H1 (cell line): Measurements from ENCODE around the gene MUS81. TPM values are rescaled to one million over a fixed set of nuclear protein-coding genes. Genes with fewer than 3 reads are reported as not detected.

Experiments used
- CTCF ChIA-PET: fragments of 300-600 bp; sonication (Branson Sonifier 250); formaldehyde crosslinking; loops from one replicate; lab custom pipeline; 2021; ENCODE audit not compliant: partially characterized antibody; lab: Charles Lee
- POLR2A ChIA-PET: fragments of 300-600 bp; sonication (Branson Sonifier 250); formaldehyde crosslinking; loops from one replicate; lab custom pipeline; 2021; ENCODE audit warnings: inconsistent platforms; ENCODE audit not compliant: partially characterized antibody; lab: Charles Lee
- DNase-seq, 2 experiments: peaks; one replicate each; pipeline versions ENCODE4 v3.0.0 to v3.0.0-alpha.2; 2010 to 2022; ENCODE audit warnings: low spot score in 2 of 2, low read depth in 1 of 2, mixed read lengths in 1 of 2
- FAIRE-seq: peaks from 2 replicates; lab custom pipeline; 2011; peaks lifted over from hg19 to GRCh38; lab: Jason Lieb, UNC
- H2AFZ ChIP-seq: 2 replicates; pipeline ENCODE4 v1.8.1; 2012; ENCODE audit warnings: low read length, inconsistent platforms
- H2AK5ac ChIP-seq: 2 replicates; pipeline ENCODE4 v1.6.1; 2013; ENCODE audit warnings: low read depth, low read length
- H2BK120ac ChIP-seq: replicated peaks from 2 replicates; pipeline ENCODE3; 2013; ENCODE audit warnings: low read depth, low read length, inconsistent platforms
- H2BK12ac ChIP-seq: 2 replicates; pipeline ENCODE4 v1.6.1; 2013; ENCODE audit warnings: low read depth, low read length
- H2BK15ac ChIP-seq: 2 replicates; pipeline ENCODE4 v1.6.1; 2013; ENCODE audit warnings: low read length
- H2BK20ac ChIP-seq: 2 replicates; pipeline ENCODE4 v1.6.1; 2013; ENCODE audit warnings: low read length
- H2BK5ac ChIP-seq: 2 replicates; pipeline ENCODE4 v1.6.1; 2013; ENCODE audit warnings: low read depth, low read length
- H3K14ac ChIP-seq: 2 replicates; pipeline ENCODE4 v1.6.1; 2013; ENCODE audit warnings: inconsistent platforms; ENCODE audit not compliant: insufficient read length
- H3K18ac ChIP-seq: 2 replicates; pipeline ENCODE4 v1.6.1; 2013; ENCODE audit warnings: low read length; ENCODE audit errors: extremely low read depth
- H3K23ac ChIP-seq: 2 replicates; pipeline ENCODE4 v1.6.1; 2013; ENCODE audit warnings: inconsistent platforms; ENCODE audit not compliant: insufficient read length
- H3K23me2 ChIP-seq: 2 replicates; pipeline ENCODE4 v1.6.1; 2013; ENCODE audit warnings: low read depth, low read length
- H3K27ac ChIP-seq: 2 replicates; pipeline ENCODE4 v1.6.1; 2011; ENCODE audit warnings: low read depth, low read length, inconsistent platforms
- H3K27me3 ChIP-seq, 4 experiments: replicated peaks in 1 of 4; 1 replicate in 1 of 4; 2 replicates in 3 of 4; pipeline versions ENCODE4 v1.6.1 to v1.8.1; 2011 to 2013; ENCODE audit warnings: low read length in 3 of 4, mild to moderate bottlenecking in 3 of 4, inconsistent platforms in 2 of 4, mixed read lengths in 2 of 4, moderate library complexity in 1 of 4; ENCODE audit not compliant: control insufficient read depth in 3 of 4, insufficient read depth in 3 of 4; ENCODE audit errors: extremely low read depth in 1 of 4
- H3K36me3 ChIP-seq, 4 experiments: 2 replicates each; pipeline versions ENCODE4 v1.6.1 to v1.8.1; 2011 to 2013; ENCODE audit warnings: mild to moderate bottlenecking in 4 of 4, low read length in 3 of 4, moderate library complexity in 2 of 4, control low read depth in 1 of 4, inconsistent platforms in 1 of 4; ENCODE audit not compliant: insufficient read depth in 4 of 4, control insufficient read depth in 2 of 4
- H3K4ac ChIP-seq: replicated peaks from 2 replicates; pipeline ENCODE3; 2013; ENCODE audit warnings: low read length, low read depth, mixed read lengths, inconsistent platforms; ENCODE audit not compliant: insufficient read length
- H3K4me1 ChIP-seq, 4 experiments: replicated peaks in 1 of 4; 1 replicate in 1 of 4; 2 replicates in 3 of 4; pipeline versions ENCODE4 v1.6.1 to v1.8.1; 2011 to 2013; ENCODE audit warnings: low read length in 3 of 4, inconsistent platforms in 2 of 4, mixed read lengths in 1 of 4; ENCODE audit not compliant: insufficient read depth in 4 of 4, control insufficient read depth in 3 of 4
- H3K4me2 ChIP-seq, 2 experiments: 2 replicates each; pipeline versions ENCODE4 v1.6.1 to v1.8.1; 2011 to 2013; ENCODE audit warnings: low read depth in 2 of 2, low read length in 2 of 2, control low read depth in 1 of 2, inconsistent platforms in 1 of 2, mild to moderate bottlenecking in 1 of 2; ENCODE audit not compliant: insufficient read depth in 1 of 2
- H3K4me3 ChIP-seq, 4 experiments: fragments of 200-600, 300-600 bp in 1 of 4; sonication (generic), shearing (Covaris generic), sonication (Bioruptor Twin) in 1 of 4; 2 replicates each; pipeline versions ENCODE4 v1.5.1 to v1.8.1; 2011 to 2016; ENCODE audit warnings: low read length in 4 of 4, low read depth in 3 of 4, control low read depth in 2 of 4, inconsistent platforms in 2 of 4, mild to moderate bottlenecking in 2 of 4, mixed read lengths in 1 of 4, moderate library complexity in 1 of 4; ENCODE audit not compliant: insufficient read depth in 2 of 4; ENCODE audit errors: extremely low read depth in 1 of 4
- H3K56ac ChIP-seq: replicated peaks from 2 replicates; pipeline ENCODE3; 2013; ENCODE audit warnings: low read depth, mild to moderate bottlenecking, mixed read lengths, low read length, inconsistent platforms; ENCODE audit not compliant: insufficient read length
- H3K79me1 ChIP-seq: 2 replicates; pipeline ENCODE4 v1.6.1; 2013; ENCODE audit warnings: low read depth, low read length, control low read depth
- H3K79me2 ChIP-seq, 2 experiments: 2 replicates each; pipeline versions ENCODE4 v1.6.1 to v1.8.1; 2012 to 2013; ENCODE audit warnings: low read length in 2 of 2, mild to moderate bottlenecking in 2 of 2, inconsistent platforms in 1 of 2; ENCODE audit not compliant: insufficient read depth in 2 of 2, control insufficient read depth in 1 of 2
- H3K9ac ChIP-seq, 4 experiments: replicated peaks in 1 of 4; 1 replicate in 1 of 4; 2 replicates in 3 of 4; pipeline versions ENCODE4 v1.6.1 to v1.8.1; 2011 to 2013; ENCODE audit warnings: low read depth in 3 of 4, low read length in 3 of 4, control low read depth in 2 of 4, mild to moderate bottlenecking in 2 of 4, moderate library complexity in 2 of 4, inconsistent platforms in 1 of 4; ENCODE audit errors: extremely low read depth in 1 of 4
- H3K9me3 ChIP-seq, 2 experiments: 2 replicates each; pipeline versions ENCODE4 v1.6.1 to v1.8.1; 2012 to 2013; ENCODE audit warnings: mild to moderate bottlenecking in 2 of 2, moderate library complexity in 2 of 2, control low read depth in 1 of 2, inconsistent platforms in 1 of 2, low read depth in 1 of 2, low read length in 1 of 2, mixed read lengths in 1 of 2; ENCODE audit not compliant: insufficient read depth in 2 of 2
- H4K20me1 ChIP-seq, 2 experiments: replicated peaks in 1 of 2; 2 replicates each; pipeline versions ENCODE3 to v1.8.1; 2011 to 2013; ENCODE audit warnings: inconsistent platforms in 2 of 2, low read length in 2 of 2, mild to moderate bottlenecking in 1 of 2; ENCODE audit not compliant: insufficient read depth in 2 of 2, control insufficient read depth in 1 of 2
- H4K5ac ChIP-seq: 2 replicates; pipeline ENCODE4 v1.6.1; 2013; ENCODE audit warnings: low read length, low read depth, mixed read lengths, inconsistent platforms; ENCODE audit not compliant: insufficient read length
- H4K8ac ChIP-seq: 2 replicates; pipeline ENCODE4 v1.8.0; 2013; ENCODE audit warnings: mild to moderate bottlenecking, moderate library complexity, low read length, inconsistent platforms; ENCODE audit not compliant: insufficient read depth; ENCODE audit errors: extremely low read depth
- H4K91ac ChIP-seq: replicated peaks from 2 replicates; pipeline ENCODE3; 2013; ENCODE audit warnings: low read length, mixed read lengths, inconsistent platforms; ENCODE audit not compliant: insufficient read length
- CHD1 ChIP-seq: IDR thresholded peaks from 2 replicates; pipeline ENCODE4 v1.6.1; 2012; ENCODE audit warnings: low read depth, low read length, improper control_type of control experiment
- E2F6 ChIP-seq: IDR thresholded peaks from 2 replicates; pipeline ENCODE4 v1.6.1; 2012; ENCODE audit warnings: inconsistent platforms
- EP300 ChIP-seq, 2 experiments: IDR thresholded peaks; 1 replicate in 1 of 2; 2 replicates in 1 of 2; pipeline ENCODE4 v1.6.1; 2011 to 2012; ENCODE audit warnings: low read depth in 2 of 2, low read length in 2 of 2, mild to moderate bottlenecking in 2 of 2, borderline replicate concordance in 1 of 2, inconsistent platforms in 1 of 2, moderate library complexity in 1 of 2
- JUN ChIP-seq: IDR thresholded peaks from 2 replicates; pipeline ENCODE4 v1.6.1; 2011; ENCODE audit warnings: low read depth, mild to moderate bottlenecking, improper control_type of control experiment, low read length
- MAX ChIP-seq: IDR thresholded peaks from 2 replicates; pipeline ENCODE4 v1.6.1; 2012; ENCODE audit warnings: inconsistent platforms
- POLR2A ChIP-seq, 2 experiments: IDR thresholded peaks; 1 replicate in 1 of 2; 2 replicates in 1 of 2; pipeline ENCODE4 v1.6.1; 2011; ENCODE audit warnings: low read depth in 2 of 2, low read length in 2 of 2, mild to moderate bottlenecking in 2 of 2; ENCODE audit errors: control extremely low read depth in 1 of 2
- POLR2AphosphoS5 ChIP-seq: IDR thresholded peaks from 2 replicates; pipeline ENCODE4 v1.6.1; 2011; ENCODE audit warnings: low read depth, low read length
- POU5F1 ChIP-seq: IDR thresholded peaks from 2 replicates; pipeline ENCODE4 v1.6.1; 2011; ENCODE audit warnings: low read depth, mild to moderate bottlenecking, low read length, moderate library complexity
- SP1 ChIP-seq: IDR thresholded peaks from 2 replicates; pipeline ENCODE4 v1.6.1; 2011; ENCODE audit warnings: low read depth, low read length
- TAF1 ChIP-seq: IDR thresholded peaks from 2 replicates; pipeline ENCODE4 v1.6.1; 2011; ENCODE audit warnings: mild to moderate bottlenecking, low read depth, low read length
- TBP ChIP-seq: IDR thresholded peaks from 2 replicates; pipeline ENCODE4 v1.6.1; 2011; ENCODE audit warnings: low read depth, low read length, improper control_type of control experiment
- WGBS, 2 experiments: shearing (Covaris generic) in 1 of 2; methylation state at CpG; one replicate each; pipeline versions ENCODE4 v1.1.6 to v1.1.7; 2013 to 2015; ENCODE audit warnings: low lambda C conversion rate in 2 of 2, mixed read lengths in 2 of 2, inconsistent platforms in 1 of 2, low coverage in 1 of 2, missing lambda C conversion rate in 1 of 2; ENCODE audit not compliant: insufficient replicate concordance in 2 of 2, insufficient coverage in 1 of 2, insufficient read length in 1 of 2; ENCODE audit errors: extremely low coverage in 1 of 2, missing lambda C conversion rate in 1 of 2; 5-methylcytosine and 5-hydroxymethylcytosine counted together
- polyA plus RNA-seq, 7 experiments: library from polyadenylated mRNA; depleted of rRNA in 3 of 7; stranded (reverse) in 5 of 7; unstranded in 2 of 7; fragments of >200 nt in 5 of 7; fragments of 200-250 nt in 2 of 7; gene quantifications; 1 replicate in 5 of 7; 2 replicates in 1 of 7; 4 replicates in 1 of 7; pipeline versions ENCODE4 v1.2.1 to v1.2.3, GENCODE V29; 2011 to 2013; ENCODE audit warnings: missing spikeins in 2 of 7, mixed read lengths in 2 of 7
- total RNA-seq: library from RNA; stranded (reverse); fragmentation: NEBNext Ultra II Directional; extraction: Animal tissue kit (Norgen Biotek cat#: 25700); gene quantifications from 2 replicates; pipeline ENCODE4 v1.2.1, GENCODE V29; 2021

Gene MUS81
- total and polyA plus RNA-seq, 2 of the 8 experiments (the other 6 are each of a cell fraction or from before 2014, with no cell fraction given), result 30.2 to 31.5 TPM

GRCh38 chr11:65900125-65900898 lies 40.1 kb downstream of the MUS81 start, which contains the start of gene FOSL1:
TSS of gene FOSL1 (minus strand) at chr11:65900388. CDS start at chr11:65900339, 49 bp downstream.
- Histone ChIP-seq H2BK120ac (peak within 1 kb of the TSS; percentile 78), H3K27ac (no peak within 1 kb of the TSS), H2BK20ac (no peak within 1 kb of the TSS), H3K9ac (peak within 1 kb of the TSS in 3 of 4 experiments; percentile 20 to 38 (median 27); a peak in 4 of 7 replicates), H2BK5ac (peak within 1 kb of the TSS; percentile 16; the same call in 1 of the 2 replicates), H3K36me3 (no peaks in the 10 kb centered on the region), H3K14ac (no peak within 1 kb of the TSS), H3K9me3 (no peaks in the 10 kb centered on the region), H2BK15ac (no peak within 1 kb of the TSS), H4K5ac (no peak within 1 kb of the TSS), H3K79me2 (no peaks in the 10 kb centered on the region), H3K79me1 (no peaks in the 10 kb centered on the region; the same call in 1 of the 2 replicates), H3K23ac (no peak within 1 kb of the TSS), H3K4me1 (peaks cover 3 to 11% (median 8%) of the 10 kb centered on the region in 4 experiments; a peak in 6 of 7 replicates), H3K4ac (no peak within 1 kb of the TSS), H3K56ac (no peak within 1 kb of the TSS), H3K27me3 (peaks cover 15 to 41% (median 36%) of the 10 kb centered on the region in 4 experiments), H4K8ac (peak within 1 kb of the TSS; percentile 91), H2AK5ac (no peak within 1 kb of the TSS), H2AFZ (no peak within 1 kb of the TSS), H3K4me3 (peak within 1 kb of the TSS; percentile 39 to 71 (median 52)), H3K18ac (peak within 1 kb of the TSS; percentile 87), H4K20me1 (peaks cover 0 to 4% of the 10 kb centered on the region in 2 experiments), H3K23me2 (peaks cover 9% of the 10 kb centered on the region; the same call in 1 of the 2 replicates), H3K4me2 (peak within 1 kb of the TSS; percentile 78 to 89), H4K91ac (peak within 1 kb of the TSS; percentile 4), H2BK12ac (peak within 1 kb of the TSS; percentile 40)
- WGBS, 2 experiments, result 2% methylated on average over 32 of the region's 80 CpGs; no CpG with 5 or more reads in 1 of the 2 experiments
- FAIRE-seq, result no peak
- CTCF ChIA-PET, result interaction anchor here (1.5 to 9.7 kb wide), 5 partner anchors 10 to 88 kb away, joined by 3 to 150 read pairs (median 8); partner anchors contain the start of genes CCDC85B and FIBP
- POLR2A ChIA-PET, result interaction anchor here (0.6 to 2.6 kb wide), 8 partner anchors 9 to 47 kb away, joined by 3 to 18 read pairs (median 4); partner anchors contain the start of genes CCDC85B and FIBP
- DNase-seq, result peak; percentile 91 to 93
- TF ChIP-seq JUN (no peak), EP300 (IDR thresholded peaks at IDR 0.05; ENCODE audit: borderline replicate concordance in 1 of 2, low read depth in 2 of 2, low read length in 2 of 2) (peak in 1 of 2 experiments; percentile 76; a peak in 1 of 3 replicates), TAF1 (peak; percentile 84), CHD1 (peak; percentile 59; the same call in 1 of the 2 replicates), SP1 (peak; percentile 45; the same call in 1 of the 2 replicates), TBP (peak; percentile 80), POLR2A (IDR thresholded peaks at IDR 0.05; ENCODE audit: control extremely low read depth in 1 of 2, low read depth in 2 of 2, low read length in 2 of 2) (peak in 1 of 2 experiments; percentile 61; a peak in 2 of 3 replicates), POU5F1 (no peak), MAX (peak; percentile 92), POLR2AphosphoS5 (no peak), E2F6 (peak; percentile 92)
